Ovary (tissue), 3 donors: ENCODE results near the gene SERTM1.

Experiments
- CTCF ChIP-seq, 3 donors: fragments of 450-650 bp in 2 of 3; fragments of 200-600 bp in 1 of 3; IDR thresholded peaks; one replicate each; pipeline versions ENCODE4 v1.5.1 to v1.8.0; 2016 to 2022; ENCODE audit warnings: antibody characterized with exemption in 3 of 3, mild to moderate bottlenecking in 1 of 3
- POLR2A ChIP-seq: fragments of 450-650 bp; IDR thresholded peaks from one replicate; pipeline ENCODE4 v1.6.1; 2017; ENCODE audit warnings: antibody characterized with exemption, mild to moderate bottlenecking, moderate library complexity
- donor health status: DM: no; HTN: no; CAD: no.

GRCh38 chr13:36683701-36684100, 9.9 kb downstream of the SERTM1 start:
- TF ChIP-seq CTCF (IDR thresholded peaks at IDR 0.05) (no peak), POLR2A (no peak)
